Keratinocyte (primary cell): ENCODE measurements around the gene IER2. TPM values are rescaled to one million over a fixed set of nuclear protein-coding genes. Genes with fewer than 3 reads are reported as not detected.
A peak's percentile ranks its signal among the peaks of the same experiment; 100 is the strongest.

Experiments
- DNase-seq: peaks from one replicate; pipeline ENCODE4 v3.0.0-alpha.2; 2011; ENCODE audit warnings: low read depth, missing footprints, low spot score
- FAIRE-seq: peaks from 2 replicates; lab custom pipeline; 2011; peaks lifted over from hg19 to GRCh38; lab: Jason Lieb, UNC
- H2AFZ ChIP-seq: 2 replicates; pipeline ENCODE4 v1.6.0; 2012; ENCODE audit warnings: low read length, control low read depth, inconsistent platforms; ENCODE audit not compliant: control insufficient read depth
- H3K27ac ChIP-seq: 2 replicates; pipeline ENCODE4 v1.5.1; 2011; ENCODE audit warnings: low read length; ENCODE audit not compliant: control insufficient read depth, insufficient read depth
- H3K27me3 ChIP-seq: 3 replicates; pipeline ENCODE4 v1.6.0; 2011; ENCODE audit warnings: low read length; ENCODE audit not compliant: control insufficient read depth, insufficient read depth; ENCODE audit errors: extremely low read depth
- H3K36me3 ChIP-seq, 2 experiments: 2 replicates in 1 of 2; 3 replicates in 1 of 2; pipeline ENCODE4 v1.5.1; 2011; ENCODE audit warnings: low read length in 2 of 2, mild to moderate bottlenecking in 1 of 2; ENCODE audit not compliant: control insufficient read depth in 2 of 2, insufficient read depth in 2 of 2; ENCODE audit errors: extremely low read depth in 1 of 2
- H3K4me1 ChIP-seq: 3 replicates; pipeline ENCODE4 v1.5.1; 2011; ENCODE audit warnings: low read length; ENCODE audit not compliant: control insufficient read depth, insufficient read depth; ENCODE audit errors: extremely low read depth
- H3K4me2 ChIP-seq: 3 replicates; pipeline ENCODE4 v1.6.0; 2011; ENCODE audit warnings: low read depth, low read length; ENCODE audit not compliant: control insufficient read depth, insufficient read depth; ENCODE audit errors: extremely low read depth
- H3K4me3 ChIP-seq, 3 experiments: fragments of 200-600 bp in 1 of 3; sonication (generic) in 1 of 3; 2 replicates in 2 of 3; 3 replicates in 1 of 3; pipeline ENCODE4 v1.5.1; 2011 to 2016; ENCODE audit warnings: low read length in 3 of 3, mild to moderate bottlenecking in 3 of 3, control low read depth in 2 of 3, inconsistent platforms in 1 of 3, low read depth in 1 of 3, mixed read lengths in 1 of 3, mixed run types in 1 of 3, moderate library complexity in 1 of 3; ENCODE audit not compliant: control insufficient read depth in 2 of 3, insufficient read depth in 2 of 3; ENCODE audit errors: extremely low read depth in 1 of 3
- H3K79me2 ChIP-seq: 2 replicates; pipeline ENCODE4 v1.6.0; 2012; ENCODE audit warnings: low read length; ENCODE audit not compliant: control insufficient read depth, insufficient read depth
- H3K9ac ChIP-seq: 3 replicates; pipeline ENCODE4 v1.6.0; 2011; ENCODE audit warnings: low read length; ENCODE audit not compliant: control insufficient read depth, insufficient read depth; ENCODE audit errors: extremely low read depth
- H3K9me1 ChIP-seq: 3 replicates; pipeline ENCODE4 v1.6.0; 2011; ENCODE audit warnings: low read length; ENCODE audit not compliant: control insufficient read depth, insufficient read depth; ENCODE audit errors: extremely low read depth
- H3K9me3 ChIP-seq: 2 replicates; pipeline ENCODE4 v1.5.1; 2012; ENCODE audit warnings: low read depth, low read length; ENCODE audit not compliant: control insufficient read depth
- H4K20me1 ChIP-seq: 3 replicates; pipeline ENCODE4 v1.6.0; 2011; ENCODE audit warnings: low read length; ENCODE audit not compliant: control insufficient read depth, insufficient read depth; ENCODE audit errors: extremely low read depth
- CTCF ChIP-seq, 3 experiments: IDR thresholded peaks in 1 of 3; conservative IDR thresholded peaks in 1 of 3; optimal IDR thresholded peaks in 1 of 3; 2 replicates in 2 of 3; 3 replicates in 1 of 3; pipeline versions ENCODE3 to v1.5.1; 2011; ENCODE audit warnings: low read length in 3 of 3, mild to moderate bottlenecking in 3 of 3, moderate library complexity in 2 of 3, control low read depth in 1 of 3, inconsistent platforms in 1 of 3; ENCODE audit not compliant: insufficient read depth in 2 of 3; ENCODE audit errors: extremely low read depth in 1 of 3
- EZH2 ChIP-seq: IDR thresholded peaks from one replicate; pipeline ENCODE4 v1.6.1; 2012; ENCODE audit warnings: inconsistent platforms, mild to moderate bottlenecking, low read length, moderate library complexity
- dilution Hi-C: fragments of 300-500 bp; cut with MboI; formaldehyde crosslinking; loops from one replicate; pipeline ENCODE4 v1.7.0; 2020; ENCODE audit warnings: low sequenced_read_pairs; ENCODE audit not compliant: extremely low pct_ligation_motif_present
- polyA plus RNA-seq, 5 experiments: library from polyadenylated mRNA; depleted of rRNA in 3 of 5; stranded (reverse) in 3 of 5; stranded (forward) in 1 of 5; unstranded in 1 of 5; fragments of >200 nt; gene quantifications; 1 replicate in 1 of 5; 2 replicates in 3 of 5; 3 replicates in 1 of 5; pipeline versions ENCODE4 v1.2.1 to v1.2.3, GENCODE V29; 2011 to 2012; ENCODE audit warnings: missing spikeins in 2 of 5, low read depth in 1 of 5, low replicate concordance in 1 of 5

The IER2 gene
- polyA plus RNA-seq, 1 donor (not counting 4 experiments of a cell fraction or from before 2014, with no cell fraction given) = 14.4 TPM

DNA sequence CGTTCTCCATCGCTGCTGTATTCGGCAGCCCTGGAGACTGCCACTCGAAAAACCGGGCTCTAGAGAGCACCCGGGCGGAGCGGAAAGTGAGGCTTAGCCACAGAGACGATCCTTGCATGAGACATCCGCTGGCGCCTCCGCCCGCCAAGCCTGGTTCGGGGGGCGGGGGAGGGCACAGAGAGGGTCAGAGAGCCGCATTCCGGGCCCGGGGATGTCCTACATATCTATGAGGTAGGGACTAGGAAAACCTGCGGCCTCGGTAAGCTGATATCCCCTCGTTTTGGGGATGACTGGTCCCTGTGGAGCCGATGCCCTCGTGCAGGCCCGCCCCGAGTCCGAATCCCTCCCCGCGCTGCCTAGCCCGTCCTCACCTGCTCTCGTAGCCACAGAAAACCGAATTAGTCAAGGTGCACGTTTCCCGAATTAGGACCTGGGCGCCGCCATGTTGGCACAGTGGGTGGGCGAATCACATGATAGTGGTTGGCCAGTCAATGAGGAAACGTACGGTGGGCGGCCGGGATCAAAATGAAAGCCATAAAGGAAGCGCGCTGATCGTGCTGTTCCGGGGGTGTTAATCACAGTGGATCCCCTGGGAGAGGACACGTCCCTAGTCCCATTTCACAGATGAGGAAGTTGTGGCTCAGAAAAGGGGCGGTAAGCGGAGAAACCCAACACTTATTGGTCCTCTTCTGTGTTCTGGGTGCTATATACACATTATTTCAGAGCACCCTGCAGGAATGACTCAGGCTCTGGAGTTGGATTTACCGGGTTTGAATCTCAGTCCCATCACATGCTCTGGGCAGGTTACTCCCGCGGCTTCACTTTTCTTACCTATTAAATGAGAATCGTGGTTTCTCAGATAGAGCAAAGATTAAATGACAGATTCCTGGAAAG lies 33.7 kb upstream of the IER2 start, which contains the start of gene TRMT1:
TRMT1 (minus strand) TSS at position 459 of the 894 bp plus-strand sequence; CDS start at position 118, 341 bp downstream.
- peak within 1 kb of the TSS; percentile 81 to 96 (median 85) for H3K4me3 ChIP-seq
- peak within 1 kb of the TSS; percentile 74 for H2AFZ ChIP-seq
- H3K9ac ChIP-seq = peak within 1 kb of the TSS; percentile 91
- dilution Hi-C loops = no loop called here
- no peaks in the 10 kb centered on the region for H3K9me3 ChIP-seq
- peaks cover 13% of the 10 kb centered on the region for H4K20me1 ChIP-seq
- DNase-seq (peak; percentile 66), FAIRE-seq (peak; percentile 43)
- peaks cover 15 to 24% of the 10 kb centered on the region in 2 experiments for H3K36me3 ChIP-seq
- H3K79me2 ChIP-seq = peaks cover 48% of the 10 kb centered on the region
- H3K4me2 ChIP-seq = peak within 1 kb of the TSS; percentile 97
- no peaks in the 10 kb centered on the region for H3K9me1 ChIP-seq
- no peak for TF ChIP-seq CTCF (optimal IDR thresholded peaks at IDR 0.05 in 1 of 3, IDR thresholded peaks at IDR 0.05 in 1 of 3, conservative IDR thresholded peaks at IDR 0.05 in 1 of 3; ENCODE audit: extremely low read depth in 1 of 3, insufficient read depth in 2 of 3, low read length in 3 of 3)
- H3K27me3 ChIP-seq = no peaks in the 10 kb centered on the region
- H3K27ac ChIP-seq = peak within 1 kb of the TSS; percentile 84
- H3K4me1 ChIP-seq = peaks cover 32% of the 10 kb centered on the region

- dilution Hi-C loops = no loop called here
- Histone ChIP-seq H3K4me2 (peak overlapping the region; percentile 85), H3K9ac (peak overlapping the region; percentile 91), H3K27ac (peak overlapping the region; percentile 84), H3K36me3 (peaks cover 22 to 31% of the 10 kb centered on the region in 2 experiments), H3K4me3 (peak overlapping the region; percentile 81 to 96 (median 85)), H4K20me1 (peaks cover 13% of the 10 kb centered on the region), H3K79me2 (peaks cover 55% of the 10 kb centered on the region), H3K27me3 (no peaks in the 10 kb centered on the region), H3K4me1 (peaks cover 32% of the 10 kb centered on the region), H2AFZ (peak overlapping the region; percentile 74), H3K9me3 (no peaks in the 10 kb centered on the region), H3K9me1 (no peaks in the 10 kb centered on the region)
- DNase-seq = no peak
- FAIRE-seq = no peak
- no peak for TF ChIP-seq EZH2
- TF ChIP-seq CTCF (optimal IDR thresholded peaks at IDR 0.05 in 1 of 3, IDR thresholded peaks at IDR 0.05 in 1 of 3, conservative IDR thresholded peaks at IDR 0.05 in 1 of 3; ENCODE audit: extremely low read depth in 1 of 3, insufficient read depth in 2 of 3, low read length in 3 of 3) = no peak
Observed at GRCh38 chr19:13117176-13117771, 32.9 kb upstream of the IER2 start.
